Naive thymus-derived CD8-positive, alpha-beta T cell (primary cell): Measurements from ENCODE around the gene SYCN. TPM values are rescaled to one million over a fixed set of nuclear protein-coding genes. Genes with fewer than 3 reads are reported as not detected.

ENCODE experiments used
- ATAC-seq, 2 donors: fragments of 150-1000 bp; cut with Tn5 transposase in 1 of 2; sonication (Bioruptor Pico), chemical (Tn5 transposase) in 1 of 2; 1 replicate in 1 of 2; 2 replicates in 1 of 2; pipeline ENCODE4 v1.10.0; 2021; ENCODE audit warnings: mild to moderate bottlenecking in 2 of 2, moderate library complexity in 2 of 2
- POLR2A ChIA-PET: fragments of 350-600 bp; sonication (Branson Sonifier 250); formaldehyde crosslinking; loops from one replicate; lab custom pipeline; 2021; ENCODE audit warnings: antibody characterized with exemption; lab: Charles Lee
- DNase-seq, 10 donors: peaks; one replicate each; pipeline versions ENCODE4 v3.0.0 to v3.0.0-alpha.2; 2020 to 2022
- H3K27ac Mint-ChIP-seq, 10 donors: one replicate each; pipeline ENCODE4 v1.8.0; 2020 to 2022; ENCODE audit warnings: mild to moderate bottlenecking in 10 of 10, mixed read lengths in 10 of 10, moderate library complexity in 4 of 10, inconsistent platforms in 1 of 10
- H3K27me3 Mint-ChIP-seq, 5 donors: one replicate each; pipeline ENCODE4 v1.8.0; 2021 to 2022; ENCODE audit warnings: mixed read lengths in 5 of 5
- H3K36me3 Mint-ChIP-seq, 3 donors: one replicate each; pipeline ENCODE4 v1.8.0; 2020 to 2022; ENCODE audit warnings: mixed read lengths in 3 of 3, mild to moderate bottlenecking in 2 of 3, inconsistent platforms in 1 of 3
- H3K4me1 Mint-ChIP-seq, 4 donors: one replicate each; pipeline ENCODE4 v1.8.0; 2021 to 2022; ENCODE audit warnings: mixed read lengths in 4 of 4
- H3K4me3 Mint-ChIP-seq, 10 donors: one replicate each; pipeline ENCODE4 v1.8.0; 2020 to 2022; ENCODE audit warnings: mild to moderate bottlenecking in 10 of 10, mixed read lengths in 10 of 10, moderate library complexity in 6 of 10, inconsistent platforms in 1 of 10
- H3K9me3 Mint-ChIP-seq, 9 donors: one replicate each; pipeline ENCODE4 v1.8.0; 2020 to 2022; ENCODE audit warnings: mixed read lengths in 9 of 9, mild to moderate bottlenecking in 3 of 9, inconsistent platforms in 1 of 9, moderate library complexity in 1 of 9
- polyA plus RNA-seq, 3 donors: library from polyadenylated mRNA; unstranded; fragments of 300-500 nt; fragmentation: Illumina TruSeq; gene quantifications; one replicate each; pipeline ENCODE4 v1.2.3, GENCODE V29; 2021
- total RNA-seq, 8 experiments: library from RNA in 2 of 8; stranded (reverse) in 2 of 8; gene quantifications; one replicate each; pipeline ENCODE4 v1.2.3 and lab custom pipeline; 2021 to 2026

The SYCN gene
- total and polyA plus RNA-seq, 5 experiments from 2014 or later = not detected

- Mint-ChIP-seq H3K36me3 (no peaks in the 10 kb centered on the region), H3K27ac (no peak overlapping the region), H3K4me3 (no peak overlapping the region), H3K9me3 (no peaks in the 10 kb centered on the region), H3K4me1 (peaks cover 0 to 2% (median 0%) of the 10 kb centered on the region in 4 donors), H3K27me3 (peaks cover 6 to 23% (median 11%) of the 10 kb centered on the region in 5 donors)
- DNase-seq = no peak
- ATAC-seq = no peak
- POLR2A ChIA-PET = no interaction called here
Observed at GRCh38 chr19:39186391-39186790, 17.7 kb downstream of the SYCN start.

GRCh38 chr19:39183104-39183503 lies 21.0 kb downstream of the SYCN start:
- DNase-seq (no peak), ATAC-seq (no peak)
- POLR2A ChIA-PET = no interaction called here
- Mint-ChIP-seq H3K27me3 (peaks cover 0 to 4% (median 4%) of the 10 kb centered on the region in 5 donors), H3K4me1 (peaks cover 0 to 2% (median 0%) of the 10 kb centered on the region in 4 donors), H3K9me3 (no peaks in the 10 kb centered on the region), H3K36me3 (peaks cover 0 to 10% (median 0%) of the 10 kb centered on the region in 3 donors), H3K27ac (peak overlapping the region in 1 of 10 donors; percentile 47), H3K4me3 (no peak overlapping the region)

GRCh38 chr19:39182174-39182505 lies 21.9 kb downstream of the SYCN start:
- no peak for DNase-seq
- POLR2A ChIA-PET = interaction anchor here (0.9 kb wide), 1 partner anchor 310 kb away, joined by 3 read pairs; no protein-coding TSS in a partner anchor
- H3K27me3 Mint-ChIP-seq = peaks cover 0 to 2% (median under 1%) of the 10 kb centered on the region in 5 donors
- peaks cover 0 to under 1% (median 0%) of the 10 kb centered on the region in 4 donors for H3K4me1 Mint-ChIP-seq
- no peak for ATAC-seq
- no peaks in the 10 kb centered on the region for H3K9me3 Mint-ChIP-seq
- H3K36me3 Mint-ChIP-seq = peaks cover 0 to 13% (median 0%) of the 10 kb centered on the region in 3 donors
- no peak overlapping the region for H3K4me3 Mint-ChIP-seq
- H3K27ac Mint-ChIP-seq = no peak overlapping the region

GRCh38 chr19:39181500-39182173 lies 22.4 kb downstream of the SYCN start:
- Mint-ChIP-seq H3K4me3 (no peak overlapping the region), H3K9me3 (no peaks in the 10 kb centered on the region), H3K27me3 (no peaks in the 10 kb centered on the region), H3K36me3 (peaks cover 0 to 18% (median 0%) of the 10 kb centered on the region in 3 donors), H3K27ac (peak overlapping the region in 1 of 10 donors; percentile 18), H3K4me1 (no peaks in the 10 kb centered on the region)
- POLR2A ChIA-PET = interaction anchor here (0.9 kb wide), 1 partner anchor 311 kb away, joined by 3 read pairs; no protein-coding TSS in a partner anchor
- ATAC-seq (no peak), DNase-seq (no peak)

GRCh38 chr19:39180749-39181148 lies 23.3 kb downstream of the SYCN start:
- DNase-seq (no peak), ATAC-seq (no peak)
- peak overlapping the region in 1 of 10 donors; percentile 40 for H3K27ac Mint-ChIP-seq
- H3K4me3 Mint-ChIP-seq = no peak overlapping the region
- no peaks in the 10 kb centered on the region for H3K9me3 Mint-ChIP-seq
- POLR2A ChIA-PET = no interaction called here
- peaks cover 0 to 20% (median 0%) of the 10 kb centered on the region in 3 donors for H3K36me3 Mint-ChIP-seq
- no peaks in the 10 kb centered on the region for H3K27me3 Mint-ChIP-seq
- no peaks in the 10 kb centered on the region for H3K4me1 Mint-ChIP-seq

GRCh38 chr19:39179754-39180153 lies 24.3 kb downstream of the SYCN start:
- POLR2A ChIA-PET = no interaction called here
- H3K4me1 Mint-ChIP-seq = no peaks in the 10 kb centered on the region
- peaks cover 0 to 22% (median 0%) of the 10 kb centered on the region in 3 donors for H3K36me3 Mint-ChIP-seq
- no peak overlapping the region for H3K27ac Mint-ChIP-seq
- ATAC-seq = no peak
- no peaks in the 10 kb centered on the region for H3K27me3 Mint-ChIP-seq
- H3K9me3 Mint-ChIP-seq = no peaks in the 10 kb centered on the region
- DNase-seq = no peak
- no peak overlapping the region for H3K4me3 Mint-ChIP-seq

- no peaks in the 10 kb centered on the region for H3K9me3 Mint-ChIP-seq
- peaks cover 0 to 22% (median 0%) of the 10 kb centered on the region in 3 donors for H3K36me3 Mint-ChIP-seq
- no peak for ATAC-seq
- no peak overlapping the region for H3K4me3 Mint-ChIP-seq
- no peaks in the 10 kb centered on the region for H3K4me1 Mint-ChIP-seq
- POLR2A ChIA-PET = no interaction called here
- no peaks in the 10 kb centered on the region for H3K27me3 Mint-ChIP-seq
- no peak for DNase-seq
- H3K27ac Mint-ChIP-seq = no peak overlapping the region
Observed at GRCh38 chr19:39178296-39179006, 25.6 kb downstream of the SYCN start.

GRCh38 chr19:39177736-39178135 lies 26.3 kb downstream of the SYCN start:
- no peak for ATAC-seq
- Mint-ChIP-seq H3K27ac (peak overlapping the region in 1 of 10 donors; percentile 33), H3K36me3 (peaks cover 0 to 22% (median 0%) of the 10 kb centered on the region in 3 donors), H3K27me3 (no peaks in the 10 kb centered on the region), H3K9me3 (no peaks in the 10 kb centered on the region), H3K4me1 (no peaks in the 10 kb centered on the region), H3K4me3 (no peak overlapping the region)
- POLR2A ChIA-PET = no interaction called here
- DNase-seq = no peak

- POLR2A ChIA-PET = no interaction called here
- H3K27me3 Mint-ChIP-seq = no peaks in the 10 kb centered on the region
- H3K4me3 Mint-ChIP-seq = no peak overlapping the region
- peaks cover 0 to 22% (median 0%) of the 10 kb centered on the region in 3 donors for H3K36me3 Mint-ChIP-seq
- DNase-seq (no peak), ATAC-seq (no peak)
- no peaks in the 10 kb centered on the region for H3K9me3 Mint-ChIP-seq
- H3K27ac Mint-ChIP-seq = no peak overlapping the region
- no peaks in the 10 kb centered on the region for H3K4me1 Mint-ChIP-seq
Observed at GRCh38 chr19:39177110-39177699, 26.9 kb downstream of the SYCN start.

GRCh38 chr19:39175564-39175963 lies 28.5 kb downstream of the SYCN start:
- POLR2A ChIA-PET = interaction anchor here (0.6 kb wide), 1 partner anchor 10 kb away, joined by 3 read pairs; no protein-coding TSS in a partner anchor
- Mint-ChIP-seq H3K4me1 (no peaks in the 10 kb centered on the region), H3K27ac (no peak overlapping the region), H3K36me3 (peaks cover 0 to 23% (median 0%) of the 10 kb centered on the region in 3 donors), H3K4me3 (no peak overlapping the region), H3K27me3 (no peaks in the 10 kb centered on the region), H3K9me3 (no peaks in the 10 kb centered on the region)
- ATAC-seq (no peak), DNase-seq (no peak)

- ATAC-seq = no peak
Observed at GRCh38 chr19:39174558-39175544, 29.2 kb downstream of the SYCN start.

GRCh38 chr19:39174142-39174541 lies 29.9 kb downstream of the SYCN start:
- peaks cover 0 to 28% (median 0%) of the 10 kb centered on the region in 3 donors for H3K36me3 Mint-ChIP-seq
- no peak overlapping the region for H3K27ac Mint-ChIP-seq
- ATAC-seq (no peak), DNase-seq (no peak)
- H3K4me1 Mint-ChIP-seq = peaks cover 0 to 1% (median 0%) of the 10 kb centered on the region in 4 donors
- no peaks in the 10 kb centered on the region for H3K27me3 Mint-ChIP-seq
- H3K9me3 Mint-ChIP-seq = no peaks in the 10 kb centered on the region
- POLR2A ChIA-PET = no interaction called here
- H3K4me3 Mint-ChIP-seq = no peak overlapping the region

More at GRCh38 chr19:39174558-39175544, 29.2 kb downstream of the SYCN start:
- Mint-ChIP-seq H3K27me3 (no peaks in the 10 kb centered on the region), H3K4me1 (no peaks in the 10 kb centered on the region), H3K36me3 (peaks cover 0 to 25% (median 0%) of the 10 kb centered on the region in 3 donors), H3K9me3 (no peaks in the 10 kb centered on the region), H3K4me3 (no peak overlapping the region), H3K27ac (peak overlapping the region in 1 of 10 donors; percentile 67)
- no peak for DNase-seq
- POLR2A ChIA-PET = no interaction called here
